ENCODE measurements around the gene TMOD1. TPM values are rescaled to one million over a fixed set of nuclear protein-coding genes. Genes with fewer than 3 reads are reported as not detected.
A peak's percentile ranks its signal among the peaks of the same experiment; 100 is the strongest.
"Not testable (repeated sequence)": the region's sequence is repeated elsewhere in the genome, so short reads cannot be mapped to it uniquely, and the experiment has no call there.

The TMOD1 gene
- total RNA-seq, result 1 to 10 TPM in 1 of 3 donors, under 1 TPM in 2; 0.71 to 1.2 (median 0.96) TPM

DNA sequence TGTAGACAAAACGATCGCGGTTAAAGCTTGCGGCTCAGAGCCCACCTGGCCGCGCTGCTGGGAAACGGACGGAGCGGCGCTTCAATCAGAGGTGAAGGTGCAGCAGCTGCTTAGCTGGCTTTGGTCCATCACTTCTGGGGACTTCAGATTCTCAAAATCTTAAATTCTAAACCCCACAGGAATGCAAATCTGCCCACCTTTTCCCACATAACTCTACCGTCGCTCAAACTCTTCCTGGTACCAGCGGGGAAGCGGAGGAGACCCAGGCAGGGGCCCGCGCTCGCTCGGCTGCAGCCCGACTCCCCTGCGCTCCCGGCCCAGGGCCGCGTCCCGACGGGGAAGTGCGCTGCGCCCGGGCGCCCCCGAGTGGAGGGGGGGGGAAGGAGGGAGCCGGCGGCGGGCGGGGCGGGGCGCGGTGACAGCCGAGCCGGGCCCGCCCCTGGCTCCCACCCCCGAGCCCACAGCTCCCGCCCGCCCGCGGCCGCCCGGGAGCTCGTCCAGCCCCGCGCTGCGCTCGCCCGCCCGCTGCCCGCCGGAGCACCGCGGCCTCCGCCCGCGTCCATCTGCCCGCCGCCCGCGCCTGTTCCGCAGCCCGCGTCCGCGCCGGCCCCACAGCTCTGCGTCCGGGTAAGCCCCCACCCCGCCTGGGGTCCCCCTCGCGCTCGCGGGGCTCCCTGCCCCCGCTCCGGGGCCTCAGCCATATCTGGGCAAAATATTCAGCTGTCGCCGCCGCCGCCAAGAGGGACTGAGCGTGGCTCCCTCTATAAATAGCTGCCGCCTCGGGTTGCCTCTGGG, at the start of gene TMOD1:
TSS of gene TMOD1 (plus strand) at position 490 of the 795 bp plus-strand sequence. CDS start 22,523 bp downstream, outside the sequence.
- DNase-seq, result peak; percentile 25
- no peaks in the 10 kb centered on the region for H3K9me3 Mint-ChIP-seq
- H3K4me1 Mint-ChIP-seq (ENCODE audit: low read depth), result peaks cover 20% of the 10 kb centered on the region
- H3K27me3 Mint-ChIP-seq (ENCODE audit: low read depth), result peaks cover 23% of the 10 kb centered on the region
- peaks cover 9% of the 10 kb centered on the region for H3K36me3 Mint-ChIP-seq (ENCODE audit: insufficient read depth)
- ATAC-seq, result peak; percentile 77 to 78
- H3K4me3 Mint-ChIP-seq, result peak within 1 kb of the TSS; percentile 72

DNA sequence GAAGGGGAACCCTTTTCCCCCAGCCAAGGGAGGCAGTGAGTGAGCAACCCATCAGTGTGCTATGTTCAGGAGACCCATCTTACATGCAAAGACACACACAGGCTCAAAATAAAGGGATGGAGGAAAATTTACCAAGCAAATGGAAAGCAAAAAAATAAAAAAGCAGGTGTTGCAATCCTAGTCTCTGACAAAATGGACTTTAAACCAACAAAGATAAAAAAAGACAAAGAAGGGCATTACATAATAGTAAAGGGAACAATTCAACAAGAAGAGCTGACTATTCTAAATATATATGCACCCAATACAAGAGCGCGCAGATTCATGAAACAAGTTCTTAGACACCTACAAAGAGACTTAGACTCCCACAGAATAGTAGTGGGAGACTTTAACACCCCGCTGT, 47.9 kb upstream of the TMOD1 start:
- H3K4me1 Mint-ChIP-seq (ENCODE audit: low read depth); H3K27me3 Mint-ChIP-seq (ENCODE audit: low read depth); H3K9me3 Mint-ChIP-seq; H3K4me3 Mint-ChIP-seq; DNase-seq; ATAC-seq: not testable (repeated sequence)
- peaks cover 25% of the 10 kb centered on the region for H3K36me3 Mint-ChIP-seq (ENCODE audit: insufficient read depth)

DNA sequence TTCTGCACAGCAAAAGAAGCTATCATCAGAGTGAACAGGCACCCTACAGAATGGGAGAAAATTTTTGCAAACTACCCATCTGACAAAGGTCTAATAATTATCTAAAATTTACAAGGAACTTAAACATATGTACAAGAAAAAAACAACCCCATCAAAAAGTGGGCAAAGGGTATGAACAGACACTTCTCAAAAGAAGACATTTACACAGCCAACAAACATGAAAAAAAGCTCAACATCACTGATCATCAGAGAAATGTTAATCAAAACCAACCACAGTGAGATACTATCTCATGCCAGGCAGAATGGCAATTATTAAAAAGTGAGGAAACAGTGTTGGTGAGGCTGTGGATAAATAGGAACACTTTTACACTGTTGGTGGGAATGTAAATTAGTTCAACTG, 44.6 kb upstream of the TMOD1 start:
- not testable (repeated sequence) for H3K4me3 Mint-ChIP-seq; ATAC-seq; H3K9me3 Mint-ChIP-seq; H3K4me1 Mint-ChIP-seq (ENCODE audit: low read depth); DNase-seq; H3K27me3 Mint-ChIP-seq (ENCODE audit: low read depth)
- peaks cover 18% of the 10 kb centered on the region for H3K36me3 Mint-ChIP-seq (ENCODE audit: insufficient read depth)

GRCh38 chr9:97459326-97459725, 42.1 kb upstream of the TMOD1 start:
- DNase-seq (no peak), ATAC-seq (no peak)
- no peak overlapping the region for H3K4me3 Mint-ChIP-seq
- H3K27me3 Mint-ChIP-seq (ENCODE audit: low read depth), result no peaks in the 10 kb centered on the region
- no peaks in the 10 kb centered on the region for H3K4me1 Mint-ChIP-seq (ENCODE audit: low read depth)
- peaks cover 16% of the 10 kb centered on the region for H3K36me3 Mint-ChIP-seq (ENCODE audit: insufficient read depth)
- no peaks in the 10 kb centered on the region for H3K9me3 Mint-ChIP-seq

- peaks cover 30% of the 10 kb centered on the region for H3K36me3 Mint-ChIP-seq (ENCODE audit: insufficient read depth)
- H3K27me3 Mint-ChIP-seq (ENCODE audit: low read depth), result no peaks in the 10 kb centered on the region
- no peak for DNase-seq
- no peak for ATAC-seq
- no peaks in the 10 kb centered on the region for H3K9me3 Mint-ChIP-seq
- H3K4me1 Mint-ChIP-seq (ENCODE audit: low read depth), result no peaks in the 10 kb centered on the region
- H3K4me3 Mint-ChIP-seq, result no peak overlapping the region
These were observed 39.3 kb upstream of the TMOD1 start for GRCh38 chr9:97462159-97462558.

DNA sequence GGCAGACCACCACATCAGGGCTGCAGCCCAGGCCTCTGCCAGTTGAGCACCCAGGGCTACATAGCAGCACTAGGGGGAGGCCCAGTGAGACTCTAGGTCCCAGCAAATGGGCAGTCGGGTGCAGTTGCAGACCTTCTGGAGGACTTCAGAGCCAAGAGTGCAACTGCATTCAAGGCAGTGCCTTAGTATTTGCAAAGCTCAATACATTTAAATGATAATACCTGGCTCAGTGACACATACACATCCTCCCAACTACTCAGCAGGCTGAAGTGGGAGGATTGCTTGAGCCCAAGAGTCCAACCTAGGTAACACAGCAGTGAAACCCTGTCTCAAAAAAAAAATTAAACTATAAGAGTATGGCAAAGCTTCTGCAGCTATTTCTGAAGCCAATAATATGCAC, 38.6 kb upstream of the TMOD1 start:
- Mint-ChIP-seq H3K36me3 (ENCODE audit: insufficient read depth) (peaks cover 32% of the 10 kb centered on the region), H3K9me3 (no peaks in the 10 kb centered on the region), H3K4me3 (no peak overlapping the region), H3K4me1 (ENCODE audit: low read depth) (no peaks in the 10 kb centered on the region), H3K27me3 (ENCODE audit: low read depth) (no peaks in the 10 kb centered on the region)
- ATAC-seq (no peak), DNase-seq (no peak)

DNA sequence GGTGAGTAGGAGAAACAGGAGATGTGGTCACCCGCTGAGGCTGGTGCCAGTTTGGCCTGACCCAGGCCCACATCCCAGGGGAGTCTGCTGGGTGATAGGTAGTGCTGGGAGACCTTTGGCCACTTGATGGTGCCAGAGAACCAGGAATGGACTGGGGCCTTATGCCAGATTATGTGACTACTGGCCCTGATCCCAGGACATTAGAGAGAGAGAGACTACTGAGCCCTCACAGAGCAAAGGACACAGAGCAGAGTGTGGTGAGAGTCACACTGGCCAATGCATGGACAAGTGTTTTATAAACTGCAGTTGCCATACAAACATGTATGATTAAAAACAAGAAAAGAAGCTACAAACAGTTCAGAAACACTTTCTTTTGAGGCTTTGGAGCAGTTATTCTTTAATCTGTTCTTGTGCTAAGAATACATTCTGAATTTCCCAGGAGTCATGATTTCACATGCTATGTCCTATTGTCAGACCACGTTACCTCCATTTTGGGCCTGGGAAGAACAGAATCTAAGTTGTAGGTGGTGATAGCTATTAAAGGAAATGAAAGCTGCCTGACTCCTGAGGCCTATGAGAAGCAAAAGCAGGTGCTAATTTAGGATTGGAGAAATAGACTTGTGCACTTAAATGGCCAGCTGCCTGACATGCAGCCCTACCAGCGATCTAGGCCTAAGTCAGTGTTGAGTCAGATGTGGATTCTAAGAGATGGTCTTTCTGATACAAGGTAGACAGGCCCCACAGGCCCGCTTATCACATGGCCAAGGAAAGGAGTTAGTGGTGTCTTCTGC, 32.6 kb upstream of the TMOD1 start:
- Mint-ChIP-seq H3K36me3 (ENCODE audit: insufficient read depth) (peaks cover 42% of the 10 kb centered on the region), H3K4me1 (ENCODE audit: low read depth) (no peaks in the 10 kb centered on the region), H3K4me3 (no peak overlapping the region), H3K9me3 (no peaks in the 10 kb centered on the region), H3K27me3 (ENCODE audit: low read depth) (no peaks in the 10 kb centered on the region)
- DNase-seq (peak; percentile 15), ATAC-seq (peak; percentile 58 to 60)

DNA sequence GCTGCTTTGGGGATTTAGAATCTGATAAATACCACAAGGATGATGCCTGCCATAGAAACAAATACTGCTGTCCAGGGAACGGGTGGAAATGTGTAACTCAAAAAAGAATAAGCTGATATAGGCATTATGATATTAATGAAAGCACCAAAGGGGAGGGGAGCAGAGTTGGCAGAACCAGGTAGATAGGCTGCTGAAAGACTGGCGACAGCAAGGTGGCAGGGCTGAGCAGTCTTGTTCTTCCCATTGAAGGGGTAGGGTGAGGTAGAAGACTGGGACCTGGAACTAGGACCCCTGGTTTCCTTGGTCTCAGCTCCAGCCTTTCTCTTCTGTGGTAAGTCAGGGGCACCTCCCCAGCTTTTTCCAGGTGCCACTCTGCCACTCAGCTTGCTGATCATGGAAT, 31.4 kb upstream of the TMOD1 start:
- Mint-ChIP-seq H3K4me1 (ENCODE audit: low read depth) (no peaks in the 10 kb centered on the region), H3K36me3 (ENCODE audit: insufficient read depth) (peaks cover 48% of the 10 kb centered on the region), H3K27me3 (ENCODE audit: low read depth) (no peaks in the 10 kb centered on the region), H3K4me3 (no peak overlapping the region), H3K9me3 (no peaks in the 10 kb centered on the region)
- no peak for ATAC-seq
- no peak for DNase-seq

- H3K9me3 Mint-ChIP-seq, result no peaks in the 10 kb centered on the region
- no peaks in the 10 kb centered on the region for H3K27me3 Mint-ChIP-seq (ENCODE audit: low read depth)
- peaks cover 38% of the 10 kb centered on the region for H3K36me3 Mint-ChIP-seq (ENCODE audit: insufficient read depth)
- H3K4me3 Mint-ChIP-seq, result no peak overlapping the region
- DNase-seq (no peak), ATAC-seq (no peak)
- no peaks in the 10 kb centered on the region for H3K4me1 Mint-ChIP-seq (ENCODE audit: low read depth)
These were observed 27.7 kb upstream of the TMOD1 start for GRCh38 chr9:97473717-97474116.

GRCh38 chr9:97474372-97474925, 27.0 kb upstream of the TMOD1 start:
- ATAC-seq, result no peak
- Mint-ChIP-seq H3K4me1 (ENCODE audit: low read depth) (no peaks in the 10 kb centered on the region), H3K36me3 (ENCODE audit: insufficient read depth) (peaks cover 40% of the 10 kb centered on the region), H3K27me3 (ENCODE audit: low read depth) (no peaks in the 10 kb centered on the region), H3K4me3 (no peak overlapping the region), H3K9me3 (no peaks in the 10 kb centered on the region)
- DNase-seq, result no peak

GRCh38 chr9:97475059-97475458, 26.4 kb upstream of the TMOD1 start:
- Mint-ChIP-seq H3K4me1 (ENCODE audit: low read depth) (no peaks in the 10 kb centered on the region), H3K27me3 (ENCODE audit: low read depth) (no peaks in the 10 kb centered on the region), H3K36me3 (ENCODE audit: insufficient read depth) (peaks cover 41% of the 10 kb centered on the region), H3K4me3 (no peak overlapping the region), H3K9me3 (no peaks in the 10 kb centered on the region)
- ATAC-seq (no peak), DNase-seq (no peak)

DNA sequence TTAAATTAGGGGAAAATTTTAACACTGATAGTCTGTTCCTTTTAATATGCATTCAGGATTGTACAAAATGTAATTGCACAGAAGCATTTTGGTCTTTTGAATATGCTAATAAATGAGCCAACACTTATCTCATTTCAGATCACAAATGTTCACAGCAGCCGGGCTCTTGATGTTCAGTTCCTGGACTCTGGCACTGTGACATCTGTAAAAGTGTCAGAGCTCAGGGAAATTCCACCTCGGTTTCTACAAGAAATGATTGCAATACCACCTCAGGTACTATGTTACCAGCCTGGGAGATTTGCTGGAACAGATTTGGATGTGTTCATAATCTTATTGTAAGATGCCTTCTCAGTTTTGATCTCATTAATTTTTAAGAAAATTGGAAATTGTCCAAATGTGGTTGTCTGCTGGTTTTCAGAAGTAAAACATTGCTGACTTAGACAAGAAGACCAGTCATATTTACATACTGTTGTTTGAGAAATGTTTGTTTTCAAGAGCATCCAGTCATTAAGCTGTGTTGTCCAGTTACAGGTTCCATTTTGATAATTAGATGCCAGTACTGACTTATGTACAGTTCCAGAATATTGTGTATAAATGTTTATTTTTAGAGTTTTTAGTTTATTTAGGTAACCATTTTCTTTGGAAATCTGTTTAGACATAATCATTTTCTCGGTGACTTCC, 23.0 kb upstream of the TMOD1 start:
- Mint-ChIP-seq H3K27me3 (ENCODE audit: low read depth) (no peaks in the 10 kb centered on the region), H3K4me1 (ENCODE audit: low read depth) (no peaks in the 10 kb centered on the region), H3K9me3 (no peaks in the 10 kb centered on the region), H3K36me3 (ENCODE audit: insufficient read depth) (peaks cover 51% of the 10 kb centered on the region), H3K4me3 (no peak overlapping the region)
- ATAC-seq (no peak), DNase-seq (no peak)

GRCh38 chr9:97479496-97480159, 21.8 kb upstream of the TMOD1 start:
- peaks cover 46% of the 10 kb centered on the region for H3K36me3 Mint-ChIP-seq (ENCODE audit: insufficient read depth)
- DNase-seq, result no peak
- no peaks in the 10 kb centered on the region for H3K4me1 Mint-ChIP-seq (ENCODE audit: low read depth)
- no peak overlapping the region for H3K4me3 Mint-ChIP-seq
- H3K27me3 Mint-ChIP-seq (ENCODE audit: low read depth), result no peaks in the 10 kb centered on the region
- no peaks in the 10 kb centered on the region for H3K9me3 Mint-ChIP-seq
- no peak for ATAC-seq

GRCh38 chr9:97480174-97480573, 21.3 kb upstream of the TMOD1 start:
- Mint-ChIP-seq H3K27me3 (ENCODE audit: low read depth) (no peaks in the 10 kb centered on the region), H3K9me3 (no peaks in the 10 kb centered on the region), H3K36me3 (ENCODE audit: insufficient read depth) (peaks cover 44% of the 10 kb centered on the region), H3K4me3 (no peak overlapping the region), H3K4me1 (ENCODE audit: low read depth) (no peaks in the 10 kb centered on the region)
- ATAC-seq (no peak), DNase-seq (no peak)

Data from activated T-cell treated with anti-CD3 and anti-CD28 coated beads, Interleukin-2, amount 50 U/mL, for 4 hours (primary cell).